ENCODE measurements around the gene MEGF6.

MEGF6 gene

GRCh38 chr1:3570066-3570986 is 41.0 kb downstream of the MEGF6 start:
- no peak for DNase-seq (ENCODE audit: low spot score)

GRCh38 chr1:3569436-3569835 is 41.9 kb downstream of the MEGF6 start:
- DNase-seq (ENCODE audit: low spot score): no peak

- no peak for DNase-seq (ENCODE audit: low spot score)
Observed at GRCh38 chr1:3568815-3569435, 42.4 kb downstream of the MEGF6 start.

GRCh38 chr1:3566951-3567804 is 44.1 kb downstream of the MEGF6 start:
- no peak for DNase-seq (ENCODE audit: low spot score)

GRCh38 chr1:3566003-3566885 is 45.1 kb downstream of the MEGF6 start:
- DNase-seq (ENCODE audit: low spot score): no peak

GRCh38 chr1:3564921-3565831 is 46.1 kb downstream of the MEGF6 start:
- DNase-seq (ENCODE audit: low spot score): peak; percentile 90

- DNase-seq (ENCODE audit: low spot score): no peak
Observed at GRCh38 chr1:3563610-3564009, 47.7 kb downstream of the MEGF6 start.

GRCh38 chr1:3563125-3563524 is 48.2 kb downstream of the MEGF6 start:
- DNase-seq (ENCODE audit: low spot score): no peak

- DNase-seq (ENCODE audit: low spot score): no peak
Observed at GRCh38 chr1:3562712-3563111, 48.6 kb downstream of the MEGF6 start.

GRCh38 chr1:3561702-3562101 is 49.6 kb downstream of the MEGF6 start:
- DNase-seq (ENCODE audit: low spot score): no peak

- no peak for DNase-seq (ENCODE audit: low spot score)
Observed at GRCh38 chr1:3560981-3561380, 50.3 kb downstream of the MEGF6 start.

GRCh38 chr1:3560251-3560871 is 50.9 kb downstream of the MEGF6 start:
- DNase-seq (ENCODE audit: low spot score): no peak

GRCh38 chr1:3558036-3558726 is 53.1 kb downstream of the MEGF6 start:
- no peak for DNase-seq (ENCODE audit: low spot score)

- DNase-seq (ENCODE audit: low spot score): no peak
Observed at GRCh38 chr1:3557366-3557765, 53.9 kb downstream of the MEGF6 start.

GRCh38 chr1:3556336-3556735 is 55.0 kb downstream of the MEGF6 start:
- DNase-seq (ENCODE audit: low spot score): no peak

GRCh38 chr1:3555131-3555920 is 56.0 kb downstream of the MEGF6 start:
- no peak for DNase-seq (ENCODE audit: low spot score)

GRCh38 chr1:3553940-3554223 is 57.4 kb downstream of the MEGF6 start:
- no peak for DNase-seq (ENCODE audit: low spot score)

GRCh38 chr1:3553166-3553939 is 58.0 kb downstream of the MEGF6 start:
- no peak for DNase-seq (ENCODE audit: low spot score)

All from HuH-7 (cell line).